Panc1 (cell line): ENCODE results near the gene CNGA4. TPM values are rescaled to one million over a fixed set of nuclear protein-coding genes. Genes with fewer than 3 reads are reported as not detected.
A peak's percentile ranks its signal among the peaks of the same experiment; 100 is the strongest.

ENCODE experiments used
- ATAC-seq: fragments of 200-7000 bp; cut with Tn5 transposase; 2 replicates; pipeline ENCODE4 v1.9.1; 2020; ENCODE audit warnings: mild to moderate bottlenecking, moderate library complexity
- BruUV-seq: library from RNA; stranded (reverse); fragments of 400-500 nt; replicated peaks from 2 replicates; lab custom pipeline; 2021; lab: Mats Ljungman, UMichigan
- CTCF ChIA-PET: fragments of 300-600 bp; sonication (Branson Sonifier 250); formaldehyde crosslinking; loops from one replicate; lab custom pipeline; 2022; ENCODE audit warnings: antibody characterized with exemption; lab: Charles Lee
- POLR2A ChIA-PET: fragments of 300-600 bp; sonication (Branson Sonifier 250); formaldehyde crosslinking; loops from one replicate; lab custom pipeline; 2022; ENCODE audit warnings: antibody characterized with exemption; lab: Charles Lee
- DNase-seq: peaks from one replicate; pipeline ENCODE4 v3.0.0-alpha.2; 2010; ENCODE audit warnings: low read depth, low spot score
- H3K27ac ChIP-seq: 2 replicates; pipeline ENCODE4 v1.5.1; 2011; ENCODE audit warnings: mild to moderate bottlenecking, low read length, inconsistent platforms
- H3K27me3 ChIP-seq: fragments of 200-500 bp; sonication (Bioruptor generic); 2 replicates; pipeline ENCODE4 v1.6.0; 2014; ENCODE audit warnings: low read length, inconsistent platforms; ENCODE audit not compliant: control insufficient read depth, insufficient read depth
- H3K36me3 ChIP-seq: fragments of 200-500 bp; sonication (Bioruptor generic); 2 replicates; pipeline ENCODE4 v1.5.1; 2014; ENCODE audit warnings: inconsistent platforms, mild to moderate bottlenecking, low read length, moderate library complexity; ENCODE audit not compliant: control insufficient read depth, insufficient read depth
- H3K4me1 ChIP-seq: 2 replicates; pipeline ENCODE4 v1.5.1; 2011; ENCODE audit warnings: inconsistent platforms, mild to moderate bottlenecking, low read length, moderate library complexity; ENCODE audit not compliant: control insufficient read depth, insufficient read depth
- H3K4me3 ChIP-seq, 2 experiments: 2 replicates each; pipeline ENCODE4 v1.5.1; 2011 to 2012; ENCODE audit warnings: low read depth in 2 of 2, low read length in 2 of 2, mild to moderate bottlenecking in 2 of 2, inconsistent platforms in 1 of 2, moderate library complexity in 1 of 2
- H3K9me3 ChIP-seq: fragments of 200-500 bp; sonication (Bioruptor generic); 2 replicates; pipeline ENCODE4 v1.5.1; 2014; ENCODE audit warnings: low read depth, mild to moderate bottlenecking, inconsistent platforms, low read length, moderate library complexity; ENCODE audit not compliant: control insufficient read depth, insufficient read depth
- POLR2AphosphoS5 ChIP-seq: IDR thresholded peaks from 2 replicates; pipeline ENCODE4 v1.6.1; 2012; ENCODE audit warnings: mild to moderate bottlenecking, low read depth, low read length, moderate library complexity
- SIN3A ChIP-seq: IDR thresholded peaks from 2 replicates; pipeline ENCODE4 v1.6.1; 2012; ENCODE audit warnings: low read depth, mild to moderate bottlenecking, low read length, moderate library complexity, borderline replicate concordance; ENCODE audit not compliant: insufficient read depth
- TCF7L2 ChIP-seq: IDR thresholded peaks from 2 replicates; pipeline ENCODE4 v1.6.1; 2011; ENCODE audit warnings: mild to moderate bottlenecking, low read depth, low read length, inconsistent platforms
- in situ Hi-C: cut with HindIII; loops from 2 replicates; pipeline ENCODE4 v1.10.0; 2016; ENCODE audit warnings: low sequenced_read_pairs, low pct_unique_long_range_greater_than_20kb
- intact Hi-C: fragments of 100-400 bp; cut with micrococcal nuclease; formaldehyde crosslinking; loops from one replicate; pipeline ENCODE4 v1.10.0; 2022; ENCODE audit not compliant: unreplicated experiment
- total RNA-seq: library from RNA; stranded (reverse); gene quantifications from one replicate; pipeline ENCODE4 v1.2.1, GENCODE V29; 2021; ENCODE audit not compliant: unreplicated experiment
- TF ChIP-seq, protein P1 (sequence below): fragments of 450-650 bp; IDR thresholded peaks from 2 replicates; pipeline ENCODE4 v1.5.1; 2017; ENCODE audit warnings: mild to moderate bottlenecking
- TF ChIP-seq, protein P2 (sequence below), 2 experiments: IDR thresholded peaks; 2 replicates each; pipeline ENCODE4 v1.6.1; 2011 to 2012; ENCODE audit warnings: low read depth in 2 of 2, control low read depth in 1 of 2, low read length in 1 of 2, mild to moderate bottlenecking in 1 of 2, moderate library complexity in 1 of 2; ENCODE audit not compliant: insufficient read depth in 1 of 2

CNGA4 gene
- total RNA-seq, 1 experiment from 2014 or later = 0.62 TPM

DNA sequence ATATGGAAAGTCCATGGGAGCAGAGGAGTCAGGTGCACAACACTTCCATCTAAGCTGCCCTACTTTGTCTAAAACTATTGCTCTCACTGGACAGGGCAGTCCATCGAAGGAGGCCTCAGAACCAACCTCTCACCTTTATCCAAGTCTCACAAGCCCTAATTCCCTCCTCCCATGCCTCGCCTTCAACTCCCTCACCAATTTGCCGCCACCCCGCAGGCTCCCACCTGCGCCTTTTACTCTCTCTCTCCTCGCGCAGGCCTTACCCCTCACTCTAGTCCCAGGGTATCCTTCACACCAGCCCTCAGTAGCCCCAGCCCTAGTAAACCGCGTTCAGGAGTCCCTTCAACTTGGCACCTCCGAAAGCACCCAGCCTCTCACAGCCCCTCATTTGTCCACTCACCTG is 4.9 kb upstream of the CNGA4 start:
- Histone ChIP-seq H3K4me1 (peaks cover 11% of the 10 kb centered on the region), H3K36me3 (no peaks in the 10 kb centered on the region; the same call in 1 of the 2 replicates), H3K4me3 (peak overlapping the region; percentile 66 to 81), H3K9me3 (no peaks in the 10 kb centered on the region), H3K27ac (peak overlapping the region; percentile 81), H3K27me3 (peaks cover 3% of the 10 kb centered on the region; the same call in 1 of the 2 replicates)
- peak; percentile 4 for ATAC-seq
- POLR2A ChIA-PET = interaction anchor here (0.7 kb wide), 1 partner anchor 18 kb away, joined by 3 read pairs; no protein-coding TSS in a partner anchor
- CTCF ChIA-PET = interaction anchor here (0.6 to 1.6 kb wide), 2 partner anchors 55 to 129 kb away, joined by 5 to 8 read pairs; no protein-coding TSS in a partner anchor
- no peak for DNase-seq
- intact Hi-C loops = no loop called here
- no TSS peak for BruUV-seq
- TF ChIP-seq SIN3A = no peak
- no peak for TF ChIP-seq TCF7L2
- TF ChIP-seq, protein P1, sequence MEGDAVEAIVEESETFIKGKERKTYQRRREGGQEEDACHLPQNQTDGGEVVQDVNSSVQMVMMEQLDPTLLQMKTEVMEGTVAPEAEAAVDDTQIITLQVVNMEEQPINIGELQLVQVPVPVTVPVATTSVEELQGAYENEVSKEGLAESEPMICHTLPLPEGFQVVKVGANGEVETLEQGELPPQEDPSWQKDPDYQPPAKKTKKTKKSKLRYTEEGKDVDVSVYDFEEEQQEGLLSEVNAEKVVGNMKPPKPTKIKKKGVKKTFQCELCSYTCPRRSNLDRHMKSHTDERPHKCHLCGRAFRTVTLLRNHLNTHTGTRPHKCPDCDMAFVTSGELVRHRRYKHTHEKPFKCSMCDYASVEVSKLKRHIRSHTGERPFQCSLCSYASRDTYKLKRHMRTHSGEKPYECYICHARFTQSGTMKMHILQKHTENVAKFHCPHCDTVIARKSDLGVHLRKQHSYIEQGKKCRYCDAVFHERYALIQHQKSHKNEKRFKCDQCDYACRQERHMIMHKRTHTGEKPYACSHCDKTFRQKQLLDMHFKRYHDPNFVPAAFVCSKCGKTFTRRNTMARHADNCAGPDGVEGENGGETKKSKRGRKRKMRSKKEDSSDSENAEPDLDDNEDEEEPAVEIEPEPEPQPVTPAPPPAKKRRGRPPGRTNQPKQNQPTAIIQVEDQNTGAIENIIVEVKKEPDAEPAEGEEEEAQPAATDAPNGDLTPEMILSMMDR = no peak
- TF ChIP-seq POLR2AphosphoS5 = no peak
- TF ChIP-seq, protein P2, sequence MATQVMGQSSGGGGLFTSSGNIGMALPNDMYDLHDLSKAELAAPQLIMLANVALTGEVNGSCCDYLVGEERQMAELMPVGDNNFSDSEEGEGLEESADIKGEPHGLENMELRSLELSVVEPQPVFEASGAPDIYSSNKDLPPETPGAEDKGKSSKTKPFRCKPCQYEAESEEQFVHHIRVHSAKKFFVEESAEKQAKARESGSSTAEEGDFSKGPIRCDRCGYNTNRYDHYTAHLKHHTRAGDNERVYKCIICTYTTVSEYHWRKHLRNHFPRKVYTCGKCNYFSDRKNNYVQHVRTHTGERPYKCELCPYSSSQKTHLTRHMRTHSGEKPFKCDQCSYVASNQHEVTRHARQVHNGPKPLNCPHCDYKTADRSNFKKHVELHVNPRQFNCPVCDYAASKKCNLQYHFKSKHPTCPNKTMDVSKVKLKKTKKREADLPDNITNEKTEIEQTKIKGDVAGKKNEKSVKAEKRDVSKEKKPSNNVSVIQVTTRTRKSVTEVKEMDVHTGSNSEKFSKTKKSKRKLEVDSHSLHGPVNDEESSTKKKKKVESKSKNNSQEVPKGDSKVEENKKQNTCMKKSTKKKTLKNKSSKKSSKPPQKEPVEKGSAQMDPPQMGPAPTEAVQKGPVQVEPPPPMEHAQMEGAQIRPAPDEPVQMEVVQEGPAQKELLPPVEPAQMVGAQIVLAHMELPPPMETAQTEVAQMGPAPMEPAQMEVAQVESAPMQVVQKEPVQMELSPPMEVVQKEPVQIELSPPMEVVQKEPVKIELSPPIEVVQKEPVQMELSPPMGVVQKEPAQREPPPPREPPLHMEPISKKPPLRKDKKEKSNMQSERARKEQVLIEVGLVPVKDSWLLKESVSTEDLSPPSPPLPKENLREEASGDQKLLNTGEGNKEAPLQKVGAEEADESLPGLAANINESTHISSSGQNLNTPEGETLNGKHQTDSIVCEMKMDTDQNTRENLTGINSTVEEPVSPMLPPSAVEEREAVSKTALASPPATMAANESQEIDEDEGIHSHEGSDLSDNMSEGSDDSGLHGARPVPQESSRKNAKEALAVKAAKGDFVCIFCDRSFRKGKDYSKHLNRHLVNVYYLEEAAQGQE (IDR thresholded peaks at IDR 0.05; ENCODE audit: insufficient read depth in 1 of 2, low read depth in 2 of 2, low read length in 1 of 2) = no peak
- in situ Hi-C loops = no loop called here

DNA sequence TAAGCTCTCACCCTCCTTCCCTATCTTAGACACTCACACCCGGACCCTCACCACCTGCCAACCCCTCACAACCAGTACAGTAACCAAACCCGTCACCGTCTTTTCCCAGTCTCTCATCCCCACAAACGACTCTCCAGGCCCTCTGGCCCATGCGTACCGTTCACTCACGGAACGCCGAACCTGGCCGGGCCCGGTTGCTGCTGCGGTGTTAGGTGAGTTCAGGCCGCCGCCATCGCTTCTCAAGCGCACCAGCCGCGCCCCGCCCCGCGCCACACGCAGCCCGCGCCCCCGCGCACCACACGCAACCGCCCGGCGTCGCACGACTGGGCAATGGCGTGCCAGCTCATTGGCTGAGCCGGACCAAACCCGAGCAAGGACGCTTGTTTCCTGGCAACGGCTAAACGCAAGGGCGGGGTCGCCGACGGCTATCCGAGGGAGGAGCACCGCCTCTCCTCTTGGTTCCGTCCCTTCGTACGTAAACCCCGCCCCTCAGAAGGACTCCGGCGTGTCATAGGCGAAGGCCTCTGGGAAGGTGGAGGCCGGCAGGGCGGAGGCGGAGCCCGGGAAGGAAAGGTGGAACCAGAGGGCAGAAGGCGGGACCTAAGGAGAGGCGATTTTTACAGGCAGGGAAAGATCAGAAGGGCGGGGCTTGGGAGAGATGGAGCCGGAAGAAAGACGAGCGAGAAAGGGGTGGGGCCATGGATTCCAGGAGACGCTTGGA is 4.3 kb upstream of the CNGA4 start, which contains the start of gene FHIP1B:
Gene FHIP1B (minus strand): TSS at position 250 of the 721 bp plus-strand sequence. CDS start 10,120 bp downstream, outside the sequence.
- CTCF ChIA-PET = interaction anchor here (0.6 to 1.6 kb wide), 2 partner anchors 54 to 129 kb away, joined by 5 to 8 read pairs; no protein-coding TSS in a partner anchor

More for the DNA sequence above, 4.3 kb upstream of the CNGA4 start, which contains the start of gene FHIP1B:
- H3K27ac ChIP-seq = peak within 1 kb of the TSS; percentile 90
- no TSS peak for BruUV-seq
- peaks cover 3% of the 10 kb centered on the region; the same call in 1 of the 2 replicates for H3K27me3 ChIP-seq
- no peaks in the 10 kb centered on the region for H3K9me3 ChIP-seq
- in situ Hi-C loops (no loop called here), intact Hi-C loops (no loop called here)
- POLR2A ChIA-PET = interaction anchor here (0.7 kb wide), 1 partner anchor 18 kb away, joined by 3 read pairs; no protein-coding TSS in a partner anchor
- peaks cover 11% of the 10 kb centered on the region for H3K4me1 ChIP-seq
- TF ChIP-seq, protein P1 = no peak
- TF ChIP-seq, protein P2 (IDR thresholded peaks at IDR 0.05; ENCODE audit: insufficient read depth in 1 of 2, low read depth in 2 of 2, low read length in 1 of 2) = peak in 1 of 2 experiments; percentile 61; a peak in 1 of 4 replicates
- peak; percentile 77 for TF ChIP-seq POLR2AphosphoS5
- TF ChIP-seq SIN3A = peak; percentile 90
- 0 out of 2 replicates have a peak, but pooled peaks have one; percentile 12 for TF ChIP-seq TCF7L2
- no peaks in the 10 kb centered on the region; the same call in 1 of the 2 replicates for H3K36me3 ChIP-seq
- ATAC-seq (peak; percentile 96), DNase-seq (peak; percentile 100)
- peak within 1 kb of the TSS; percentile 66 to 91 for H3K4me3 ChIP-seq
